Endothelial cell of umbilical vein (primary cell): ENCODE data around the gene SLIT1. TPM values are rescaled to one million over a fixed set of nuclear protein-coding genes. Genes with fewer than 3 reads are reported as not detected.

Source experiments
- BruUV-seq: library from RNA; stranded (reverse); fragments of 400-500 nt; replicated peaks from 2 replicates; lab custom pipeline; 2021; lab: Mats Ljungman, UMichigan
- CTCF ChIA-PET: fragments of 300-600, 350-600 bp; sonication (Branson Sonifier 250); formaldehyde crosslinking; loops from one replicate; lab custom pipeline; 2021; ENCODE audit warnings: antibody characterized with exemption, inconsistent platforms; lab: Charles Lee
- POLR2A ChIA-PET: fragments of 300-600, 350-600 bp; sonication (Branson Sonifier 250); formaldehyde crosslinking; loops from one replicate; lab custom pipeline; 2021; ENCODE audit warnings: antibody characterized with exemption, inconsistent platforms; lab: Charles Lee
- DNase-seq: peaks from one replicate; pipeline ENCODE4 v3.0.0-alpha.2; 2011; ENCODE audit warnings: low read depth, low spot score
- FAIRE-seq: peaks from 2 replicates; lab custom pipeline; 2011; peaks lifted over from hg19 to GRCh38; lab: Jason Lieb, UNC
- H2AFZ ChIP-seq: 2 replicates; pipeline ENCODE4 v1.6.0; 2012; ENCODE audit warnings: low read depth, low read length, control low read depth, inconsistent platforms
- H3K27ac ChIP-seq: 2 replicates; pipeline ENCODE4 v1.5.1; 2011; ENCODE audit warnings: low read depth, mild to moderate bottlenecking, control low read depth, low read length, moderate library complexity; ENCODE audit not compliant: insufficient read depth
- H3K27me3 ChIP-seq, 2 experiments: 2 replicates each; pipeline versions ENCODE4 v1.6.0 to v1.6.1; 2011; ENCODE audit warnings: low read length in 2 of 2, mixed read lengths in 1 of 2; ENCODE audit not compliant: control insufficient read depth in 2 of 2, insufficient read depth in 2 of 2
- H3K36me3 ChIP-seq, 2 experiments: 2 replicates in 1 of 2; 3 replicates in 1 of 2; pipeline ENCODE4 v1.5.1; 2011; ENCODE audit warnings: low read length in 2 of 2, mild to moderate bottlenecking in 1 of 2, moderate library complexity in 1 of 2; ENCODE audit not compliant: control insufficient read depth in 2 of 2, insufficient read depth in 2 of 2; ENCODE audit errors: extremely low read depth in 1 of 2
- H3K4me1 ChIP-seq: 3 replicates; pipeline ENCODE4 v1.5.1; 2011; ENCODE audit warnings: mild to moderate bottlenecking, low read length; ENCODE audit not compliant: control insufficient read depth, insufficient read depth; ENCODE audit errors: extremely low read depth
- H3K4me2 ChIP-seq: 2 replicates; pipeline ENCODE4 v1.6.1; 2011; ENCODE audit warnings: low read length, control low read depth, mixed read lengths; ENCODE audit not compliant: insufficient read depth
- H3K4me3 ChIP-seq, 3 experiments: fragments of 200-600 bp in 1 of 3; sonication (generic), shearing (Covaris generic) in 1 of 3; replicated peaks in 1 of 3; 2 replicates each; pipeline ENCODE4 v1.5.1; 2011 to 2016; ENCODE audit warnings: control low read depth in 3 of 3, low read length in 3 of 3, mild to moderate bottlenecking in 2 of 3, inconsistent platforms in 1 of 3, low read depth in 1 of 3, moderate library complexity in 1 of 3; ENCODE audit not compliant: insufficient read depth in 1 of 3
- H3K79me2 ChIP-seq: 2 replicates; pipeline ENCODE4 v1.6.0; 2012; ENCODE audit warnings: low read length, inconsistent platforms; ENCODE audit not compliant: control insufficient read depth, insufficient read depth
- H3K9ac ChIP-seq: replicated peaks from 2 replicates; pipeline ENCODE3; 2011; ENCODE audit warnings: low read length, control low read depth; ENCODE audit not compliant: insufficient read depth; ENCODE audit errors: extremely low read depth
- H3K9me1 ChIP-seq: replicated peaks from 3 replicates; pipeline ENCODE4 v1.6.0; 2011; ENCODE audit warnings: mild to moderate bottlenecking, low read length; ENCODE audit not compliant: control insufficient read depth, insufficient read depth; ENCODE audit errors: extremely low read depth
- H3K9me3 ChIP-seq: replicated peaks from 2 replicates; pipeline ENCODE4 v1.5.1; 2012; ENCODE audit warnings: low read length, inconsistent platforms; ENCODE audit not compliant: control insufficient read depth, insufficient read depth
- H4K20me1 ChIP-seq: replicated peaks from 2 replicates; pipeline ENCODE3; 2011; ENCODE audit warnings: mild to moderate bottlenecking, low read length; ENCODE audit not compliant: control insufficient read depth, insufficient read depth; ENCODE audit errors: extremely low read depth
- EZH2 ChIP-seq: IDR thresholded peaks from 2 replicates; pipeline ENCODE4 v1.6.1; 2012; ENCODE audit warnings: borderline replicate concordance, low read depth, mild to moderate bottlenecking, moderate library complexity, low read length, inconsistent platforms; ENCODE audit not compliant: severe bottlenecking
- FOS ChIP-seq: IDR thresholded peaks from 2 replicates; pipeline ENCODE4 v1.6.1; 2011; ENCODE audit warnings: mild to moderate bottlenecking, low read length, moderate library complexity, borderline replicate concordance; ENCODE audit not compliant: insufficient read depth
- GATA2 ChIP-seq: IDR thresholded peaks from 2 replicates; pipeline ENCODE4 v1.7.0; 2011; ENCODE audit warnings: low read depth, mild to moderate bottlenecking, moderate library complexity, mixed read lengths, low read length; ENCODE audit not compliant: insufficient read length, insufficient read depth
- JUN ChIP-seq: IDR thresholded peaks from 2 replicates; pipeline ENCODE4 v1.6.1; 2011; ENCODE audit warnings: borderline replicate concordance, low read depth; ENCODE audit not compliant: insufficient read length, insufficient read depth
- MYC ChIP-seq: IDR thresholded peaks from one replicate; pipeline ENCODE4 v1.6.1; 2011; ENCODE audit warnings: mild to moderate bottlenecking, low read depth, low read length
- POLR2A ChIP-seq: IDR thresholded peaks from 2 replicates; pipeline ENCODE4 v1.6.1; 2012; ENCODE audit warnings: low read depth, mild to moderate bottlenecking, control low read depth, low read length
- POLR2AphosphoS5 ChIP-seq: IDR thresholded peaks from 2 replicates; pipeline ENCODE4 v1.6.1; 2012; ENCODE audit warnings: low read depth, mild to moderate bottlenecking, control low read depth, low read length, moderate library complexity; ENCODE audit not compliant: insufficient read depth
- dilution Hi-C: fragments of 300-500 bp; cut with MboI; formaldehyde crosslinking; loops from one replicate; pipeline ENCODE4 v1.15.0; 2019; ENCODE audit warnings: low sequenced_read_pairs; ENCODE audit not compliant: extremely low pct_ligation_motif_present
- intact Hi-C: fragments of 100-400 bp; cut with micrococcal nuclease; formaldehyde crosslinking; loops from one replicate; pipeline ENCODE4 v1.10.0; 2022
- polyA plus RNA-seq, 4 experiments: library from polyadenylated mRNA; depleted of rRNA in 3 of 4; stranded (reverse) in 3 of 4; unstranded in 1 of 4; fragments of >200 nt; gene quantifications; 2 replicates each; pipeline versions ENCODE4 v1.2.1 to v1.2.3, GENCODE V29; 2011 to 2012; ENCODE audit warnings: missing spikeins in 1 of 4
- total RNA-seq: library from RNA; stranded (reverse); gene quantifications from 2 replicates; pipeline ENCODE4 v1.2.3, GENCODE V29; 2021
- TF ChIP-seq, protein P1 (sequence below): IDR thresholded peaks from 2 replicates; pipeline ENCODE4 v1.6.1; 2011; ENCODE audit not compliant: insufficient read depth, insufficient read length
- TF ChIP-seq, protein P2 (sequence below), 2 donors: IDR thresholded peaks; 1 replicate in 1 of 2; 2 replicates in 1 of 2; pipeline ENCODE4 v1.5.1; 2011; ENCODE audit warnings: low read length in 2 of 2, mild to moderate bottlenecking in 2 of 2, moderate library complexity in 2 of 2, control low read depth in 1 of 2, inconsistent platforms in 1 of 2, low read depth in 1 of 2; ENCODE audit not compliant: insufficient read depth in 1 of 2; ENCODE audit errors: extremely low read depth in 1 of 2

The SLIT1 gene
- total and polyA plus RNA-seq, 2 donors (not counting 3 experiments of a cell fraction or from before 2014, with no cell fraction given) = 0.04 to 0.20 TPM

DNA sequence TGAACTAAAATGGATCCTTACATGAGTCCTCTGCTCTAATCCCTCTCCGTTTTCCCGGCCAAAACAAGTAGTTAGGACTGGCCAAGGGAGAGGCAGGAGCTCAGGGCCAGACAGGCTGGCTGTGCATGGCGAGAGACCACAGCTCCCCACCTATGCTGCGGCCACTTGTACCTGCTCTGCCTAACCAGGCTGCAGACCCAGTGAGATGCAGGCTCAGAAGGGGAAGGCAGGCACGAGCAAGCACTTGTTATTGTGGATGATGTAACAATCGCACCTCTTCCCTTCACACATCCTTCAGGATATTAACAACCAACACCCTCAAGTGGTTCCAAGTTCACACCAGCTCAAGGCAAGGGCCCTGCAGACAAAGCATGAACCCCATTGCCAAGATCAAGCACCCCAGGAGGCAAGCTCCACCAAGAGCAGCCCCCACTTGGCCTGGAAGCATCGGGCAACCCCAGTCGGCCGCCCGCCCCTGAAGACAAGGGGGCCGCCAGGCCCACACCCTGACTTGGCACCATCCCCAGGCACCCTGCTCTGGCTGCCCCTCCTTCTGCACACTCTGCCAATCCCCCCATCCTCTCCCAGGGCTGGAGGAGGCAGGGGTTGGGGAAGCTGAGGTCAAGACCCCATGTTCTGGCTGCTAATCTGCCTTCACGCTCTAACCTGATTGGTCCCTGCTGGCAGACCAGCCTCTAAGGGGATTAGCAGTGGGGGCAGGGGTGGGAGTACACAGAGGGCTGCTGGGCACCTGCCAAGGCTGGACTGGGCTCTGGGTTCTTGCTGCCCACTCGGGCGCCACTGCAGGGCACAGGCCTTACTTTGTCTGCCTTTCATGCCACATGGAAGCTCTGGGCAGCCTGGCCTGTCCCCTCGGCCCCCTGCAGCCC, 111.3 kb downstream of the SLIT1 start:
- no peaks in the 10 kb centered on the region for H3K79me2 ChIP-seq
- no peaks in the 10 kb centered on the region for H3K4me1 ChIP-seq
- H3K9ac ChIP-seq = no peak overlapping the region
- no peak overlapping the region for H3K27ac ChIP-seq
- H4K20me1 ChIP-seq = no peaks in the 10 kb centered on the region
- peaks cover 2 to 6% of the 10 kb centered on the region in 2 experiments for H3K27me3 ChIP-seq
- no TSS peak for BruUV-seq
- no peak overlapping the region for H2AFZ ChIP-seq
- no peaks in the 10 kb centered on the region for H3K36me3 ChIP-seq
- dilution Hi-C loops = no loop called here
- DNase-seq = no peak
- ChIA-PET CTCF (interaction anchor here (0.7 to 8.5 kb wide), 8 partner anchors 9 to 699 kb away, joined by 3 to 397 read pairs (median 4); no protein-coding TSS in a partner anchor), POLR2A (no interaction called here)
- intact Hi-C loops = loop anchor here (5.0 to 10.0 kb wide), 2 partner anchors 123 to 260 kb away; partner anchors contain the start of gene FRAT2
- no peak overlapping the region for H3K4me2 ChIP-seq
- H3K4me3 ChIP-seq = no peak overlapping the region
- H3K9me3 ChIP-seq = no peaks in the 10 kb centered on the region
- H3K9me1 ChIP-seq = no peaks in the 10 kb centered on the region
- FAIRE-seq = no peak
- TF ChIP-seq POLR2A = no peak
- TF ChIP-seq GATA2 = no peak
- TF ChIP-seq, protein P1, sequence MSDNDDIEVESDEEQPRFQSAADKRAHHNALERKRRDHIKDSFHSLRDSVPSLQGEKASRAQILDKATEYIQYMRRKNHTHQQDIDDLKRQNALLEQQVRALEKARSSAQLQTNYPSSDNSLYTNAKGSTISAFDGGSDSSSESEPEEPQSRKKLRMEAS = no peak
- TF ChIP-seq, protein P2, sequence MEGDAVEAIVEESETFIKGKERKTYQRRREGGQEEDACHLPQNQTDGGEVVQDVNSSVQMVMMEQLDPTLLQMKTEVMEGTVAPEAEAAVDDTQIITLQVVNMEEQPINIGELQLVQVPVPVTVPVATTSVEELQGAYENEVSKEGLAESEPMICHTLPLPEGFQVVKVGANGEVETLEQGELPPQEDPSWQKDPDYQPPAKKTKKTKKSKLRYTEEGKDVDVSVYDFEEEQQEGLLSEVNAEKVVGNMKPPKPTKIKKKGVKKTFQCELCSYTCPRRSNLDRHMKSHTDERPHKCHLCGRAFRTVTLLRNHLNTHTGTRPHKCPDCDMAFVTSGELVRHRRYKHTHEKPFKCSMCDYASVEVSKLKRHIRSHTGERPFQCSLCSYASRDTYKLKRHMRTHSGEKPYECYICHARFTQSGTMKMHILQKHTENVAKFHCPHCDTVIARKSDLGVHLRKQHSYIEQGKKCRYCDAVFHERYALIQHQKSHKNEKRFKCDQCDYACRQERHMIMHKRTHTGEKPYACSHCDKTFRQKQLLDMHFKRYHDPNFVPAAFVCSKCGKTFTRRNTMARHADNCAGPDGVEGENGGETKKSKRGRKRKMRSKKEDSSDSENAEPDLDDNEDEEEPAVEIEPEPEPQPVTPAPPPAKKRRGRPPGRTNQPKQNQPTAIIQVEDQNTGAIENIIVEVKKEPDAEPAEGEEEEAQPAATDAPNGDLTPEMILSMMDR (IDR thresholded peaks at IDR 0.05; ENCODE audit: extremely low read depth in 1 of 2, insufficient read depth in 1 of 2, low read depth in 1 of 2, low read length in 2 of 2) = no peak
- no peak for TF ChIP-seq POLR2AphosphoS5
- no peak for TF ChIP-seq JUN
- no peak for TF ChIP-seq EZH2
- no peak for TF ChIP-seq MYC
- no peak for TF ChIP-seq FOS
